GM10847 (cell line): Measurements from ENCODE around the gene CEBPG.

ENCODE experiments used
- POLR2A ChIP-seq: IDR thresholded peaks from 2 replicates; pipeline ENCODE4 v1.6.1; 2011; ENCODE audit not compliant: insufficient read length; ENCODE audit errors: extremely low read depth

The CEBPG gene

DNA sequence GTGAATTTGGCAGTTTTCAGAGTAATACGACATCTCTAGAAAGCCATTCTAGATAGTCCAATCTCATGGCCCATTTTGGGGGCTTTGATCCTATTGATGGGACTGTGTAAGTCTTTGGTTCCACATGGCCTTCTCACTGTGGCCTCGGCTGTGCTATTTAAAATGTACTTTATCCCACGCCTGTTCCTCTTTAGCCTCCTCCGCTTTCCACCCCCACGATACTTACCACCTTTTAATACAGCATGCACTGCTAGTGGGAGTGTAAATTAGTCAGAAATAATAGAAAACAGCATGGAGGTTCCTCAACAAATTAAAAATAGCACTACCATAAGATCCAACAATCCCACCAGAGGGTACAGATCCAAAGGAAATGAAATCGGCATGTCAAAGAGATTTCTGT is 28.3 kb upstream of the CEBPG start:
- no peak for TF ChIP-seq POLR2A

GRCh38 chr19:33346665-33347064 is 26.8 kb upstream of the CEBPG start:
- no peak for TF ChIP-seq POLR2A

GRCh38 chr19:33347300-33347699 is 26.2 kb upstream of the CEBPG start:
- no peak for TF ChIP-seq POLR2A

- TF ChIP-seq POLR2A: no peak
Observed at GRCh38 chr19:33348301-33349010, 25.1 kb upstream of the CEBPG start.

DNA sequence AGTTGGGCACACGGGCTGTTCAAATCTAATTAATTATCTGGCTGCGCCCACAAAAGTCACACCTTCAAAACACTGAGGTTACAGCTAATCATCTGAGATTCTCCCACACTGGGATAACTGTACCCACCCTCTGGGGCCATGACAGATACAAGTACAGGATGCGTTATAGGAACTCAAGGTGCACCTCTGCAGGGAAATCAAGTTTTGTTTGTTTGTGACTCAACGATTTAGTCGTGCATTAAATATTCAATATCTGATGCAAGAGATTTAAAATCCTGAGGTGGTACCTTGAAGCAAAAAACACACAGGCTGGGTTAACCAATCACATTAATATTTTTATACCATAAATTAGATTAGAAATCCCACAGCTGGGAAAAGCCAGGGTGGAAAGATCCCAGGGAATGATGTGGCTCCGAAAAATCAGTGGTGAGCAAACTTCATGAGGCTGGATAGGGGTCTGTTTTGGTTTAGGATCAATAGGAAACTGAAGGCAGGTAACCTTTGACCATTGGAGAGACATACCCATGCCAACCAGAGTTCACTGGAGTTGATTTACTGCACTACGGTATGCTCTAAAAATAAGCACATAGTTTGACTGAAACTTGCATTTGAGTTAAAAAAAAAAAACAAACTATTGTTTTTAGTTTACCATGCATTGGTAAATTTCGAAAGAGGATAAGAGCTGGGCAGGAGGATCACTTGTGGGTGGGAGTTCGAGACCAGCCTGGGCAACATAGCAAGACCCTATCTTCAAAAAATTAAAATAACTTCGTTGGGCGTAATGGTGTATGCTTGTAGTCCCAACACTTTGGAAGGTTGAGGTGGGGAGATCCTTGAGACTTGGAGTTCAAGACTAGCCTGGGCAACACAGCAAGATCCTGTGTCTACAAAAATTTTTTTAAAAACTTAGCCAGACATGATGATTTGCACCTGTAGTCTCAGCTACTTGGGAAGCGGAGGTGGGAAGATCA is 23.9 kb upstream of the CEBPG start:
- no peak for TF ChIP-seq POLR2A

- TF ChIP-seq POLR2A: no peak
Observed at GRCh38 chr19:33350538-33351309, 22.8 kb upstream of the CEBPG start.

DNA sequence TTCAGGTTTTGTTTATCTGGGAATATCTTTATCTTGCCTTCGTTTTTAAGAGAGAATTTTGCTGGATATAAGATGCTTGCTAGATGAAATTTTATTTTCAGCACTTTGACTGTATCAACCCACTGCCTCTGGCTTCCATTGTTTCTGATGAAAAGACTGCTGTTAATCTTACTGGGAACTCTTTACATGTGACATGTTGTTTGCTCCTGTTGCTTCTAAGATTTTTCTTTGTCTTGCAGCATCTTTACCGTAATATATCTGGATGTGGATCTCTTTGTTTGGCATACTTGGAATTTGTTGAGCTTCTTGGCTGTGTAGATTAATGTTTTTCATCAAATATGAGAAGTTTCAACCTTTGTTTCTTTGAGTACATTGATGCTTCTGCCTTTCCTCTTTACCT is 18.0 kb upstream of the CEBPG start:
- no peak for TF ChIP-seq POLR2A

GRCh38 chr19:33357556-33357955 is 16.0 kb upstream of the CEBPG start:
- no peak for TF ChIP-seq POLR2A

DNA sequence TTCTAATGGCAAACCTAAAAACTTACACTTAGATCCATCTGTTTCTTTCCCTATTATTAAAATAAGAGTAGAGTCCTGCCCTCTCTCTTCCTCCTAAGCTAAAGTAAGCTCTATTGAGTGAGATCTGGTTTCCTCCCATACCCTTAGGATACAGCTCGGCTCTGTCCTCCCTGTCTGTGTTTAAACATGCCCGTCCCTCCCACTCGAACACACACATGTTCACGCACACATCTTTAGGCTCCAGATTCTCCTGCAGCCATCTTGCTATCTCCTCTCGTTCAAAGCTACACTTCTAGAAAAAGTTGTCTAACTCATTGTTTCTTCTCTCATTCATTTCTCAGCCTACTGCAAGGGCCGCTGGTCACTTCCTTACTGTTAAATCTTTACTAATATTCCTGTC is 15.1 kb upstream of the CEBPG start:
- no peak for TF ChIP-seq POLR2A

GRCh38 chr19:33359581-33359980 is 13.9 kb upstream of the CEBPG start:
- TF ChIP-seq POLR2A: no peak

- no peak for TF ChIP-seq POLR2A
Observed at GRCh38 chr19:33362508-33363228, 10.8 kb upstream of the CEBPG start.

GRCh38 chr19:33363476-33363875 is 10.0 kb upstream of the CEBPG start:
- TF ChIP-seq POLR2A: no peak

DNA sequence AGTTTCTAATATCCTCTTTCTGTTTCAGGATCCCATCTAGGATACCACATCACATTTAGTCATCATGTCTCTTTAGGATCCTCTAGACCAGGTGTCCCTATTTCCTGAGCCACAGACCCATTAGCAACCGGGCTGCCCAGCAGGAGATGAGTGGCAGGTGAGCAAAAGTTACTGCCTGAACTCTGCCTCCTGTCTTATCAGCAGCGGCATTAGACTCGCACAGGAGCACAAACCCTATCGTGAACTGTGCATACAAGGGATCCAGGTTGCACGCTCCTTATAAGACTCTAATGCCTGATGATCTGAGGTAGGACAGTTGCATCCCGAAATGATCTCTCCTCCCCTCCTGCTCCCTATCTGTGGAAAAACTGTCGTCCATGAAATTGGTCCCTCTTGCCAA is 7.8 kb upstream of the CEBPG start:
- no peak for TF ChIP-seq POLR2A

GRCh38 chr19:33366127-33366526 is 7.4 kb upstream of the CEBPG start:
- TF ChIP-seq POLR2A: no peak

GRCh38 chr19:33366897-33367296 is 6.6 kb upstream of the CEBPG start:
- TF ChIP-seq POLR2A: no peak
